GM19468 (cell line): ENCODE results near the gene PLCH1.

Source experiments
- ATAC-seq: cut with Tn5 transposase; IDR thresholded peaks from one replicate; pipeline ENCODE4 v1.9.1; 2021; ENCODE audit warnings: mild to moderate bottlenecking, moderate library complexity, moderate number of reproducible peaks; ENCODE audit not compliant: unreplicated experiment; ENCODE audit errors: extremely low read depth

Gene PLCH1

DNA sequence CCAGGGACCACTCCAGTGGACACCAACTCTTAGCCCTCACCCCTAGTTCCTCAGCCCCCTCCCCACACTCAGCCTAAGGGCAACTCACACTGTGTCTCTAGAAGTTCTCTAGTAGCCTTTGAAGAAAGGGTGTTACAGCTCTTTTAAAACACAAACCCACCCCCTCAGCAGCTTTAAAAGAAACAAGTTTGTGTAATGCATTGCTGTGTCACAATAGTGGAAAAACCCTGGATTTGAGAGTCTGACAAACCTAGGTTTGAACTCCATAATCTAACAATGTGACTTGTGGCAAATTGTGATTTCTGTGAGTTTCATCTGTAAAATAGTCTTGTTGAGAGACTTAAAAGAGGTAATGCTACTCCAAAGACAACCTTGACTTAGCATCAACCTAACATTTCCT lies 54.0 kb downstream of the PLCH1 start:
- no peak for ATAC-seq

DNA sequence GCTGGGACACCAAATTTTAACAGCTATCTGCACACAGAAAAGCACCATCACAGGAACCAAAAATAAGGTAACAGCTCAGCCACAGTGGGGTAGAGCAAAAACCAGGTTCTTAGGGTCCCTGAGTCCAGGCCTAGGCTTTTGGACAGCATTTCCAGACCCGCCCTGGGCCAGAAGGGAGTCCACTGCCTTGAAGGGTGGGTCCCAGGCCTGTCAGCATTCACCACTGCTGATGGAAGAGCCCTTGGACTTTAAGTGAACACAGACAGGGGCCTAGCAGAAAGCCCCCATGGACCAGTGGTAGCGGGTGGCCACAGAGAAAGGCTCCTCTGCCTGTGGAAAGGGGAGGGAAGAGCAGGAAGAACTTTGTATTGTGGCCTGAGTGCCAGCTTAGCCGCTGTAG lies 56.4 kb downstream of the PLCH1 start:
- ATAC-seq = no peak

DNA sequence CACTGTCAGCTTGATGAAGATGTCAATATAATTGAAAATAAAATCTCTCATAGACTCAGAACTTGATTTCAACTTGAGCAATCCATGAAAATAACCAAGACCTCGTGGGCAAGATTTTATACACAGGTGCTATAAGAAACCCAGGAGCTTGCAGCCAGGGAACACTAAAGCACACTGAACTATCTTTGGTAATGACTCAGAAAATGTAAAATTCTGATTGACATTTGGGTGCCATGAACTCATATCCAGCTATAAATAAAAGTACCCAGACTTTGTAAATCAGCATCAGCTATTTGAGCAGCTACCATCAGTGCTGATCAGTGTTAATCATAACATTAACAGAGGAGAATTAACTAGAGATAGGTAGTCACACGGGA lies 61.5 kb downstream of the PLCH1 start:
- ATAC-seq = no peak

DNA sequence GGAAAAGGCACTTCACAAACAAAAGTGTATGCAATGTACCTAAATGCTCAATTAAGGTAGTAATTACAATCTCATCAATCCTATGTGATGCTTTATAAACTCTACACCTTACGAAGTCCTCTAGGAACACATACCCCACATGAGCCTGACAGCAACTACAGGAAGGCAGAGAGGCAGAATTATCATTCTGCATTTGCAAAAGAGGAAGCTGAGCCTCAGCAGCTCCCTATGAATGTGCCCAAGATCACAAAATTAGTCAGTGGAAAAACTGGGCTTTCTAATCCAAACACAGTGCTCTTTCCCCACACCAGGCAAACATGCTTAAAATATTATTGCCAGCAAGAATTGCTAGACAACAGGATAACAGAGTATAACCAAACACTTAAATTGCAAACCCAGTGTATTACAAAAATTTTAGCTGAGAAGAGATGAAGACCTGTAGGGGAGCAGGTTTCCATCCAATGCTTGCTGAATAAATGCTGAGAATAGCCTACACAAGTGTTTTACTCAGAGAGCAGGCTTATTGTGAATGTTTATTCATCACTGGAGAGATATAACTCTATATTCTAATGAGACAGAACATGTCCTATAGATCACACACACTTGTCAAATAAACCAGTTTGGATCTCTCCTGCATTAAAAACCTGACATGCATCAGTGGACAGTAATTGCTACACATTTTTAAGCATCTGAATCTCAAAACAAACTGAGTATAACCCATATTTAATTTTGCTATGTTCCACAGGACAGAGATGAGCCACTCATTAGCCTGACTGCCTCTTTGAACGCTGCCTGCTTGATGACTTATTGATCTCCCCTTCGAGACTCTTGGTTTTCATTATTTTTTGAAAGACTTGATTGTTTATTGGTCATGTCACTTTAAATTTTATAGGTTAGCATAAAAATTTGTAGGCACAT lies 62.2 kb downstream of the PLCH1 start:
- ATAC-seq = no peak

DNA sequence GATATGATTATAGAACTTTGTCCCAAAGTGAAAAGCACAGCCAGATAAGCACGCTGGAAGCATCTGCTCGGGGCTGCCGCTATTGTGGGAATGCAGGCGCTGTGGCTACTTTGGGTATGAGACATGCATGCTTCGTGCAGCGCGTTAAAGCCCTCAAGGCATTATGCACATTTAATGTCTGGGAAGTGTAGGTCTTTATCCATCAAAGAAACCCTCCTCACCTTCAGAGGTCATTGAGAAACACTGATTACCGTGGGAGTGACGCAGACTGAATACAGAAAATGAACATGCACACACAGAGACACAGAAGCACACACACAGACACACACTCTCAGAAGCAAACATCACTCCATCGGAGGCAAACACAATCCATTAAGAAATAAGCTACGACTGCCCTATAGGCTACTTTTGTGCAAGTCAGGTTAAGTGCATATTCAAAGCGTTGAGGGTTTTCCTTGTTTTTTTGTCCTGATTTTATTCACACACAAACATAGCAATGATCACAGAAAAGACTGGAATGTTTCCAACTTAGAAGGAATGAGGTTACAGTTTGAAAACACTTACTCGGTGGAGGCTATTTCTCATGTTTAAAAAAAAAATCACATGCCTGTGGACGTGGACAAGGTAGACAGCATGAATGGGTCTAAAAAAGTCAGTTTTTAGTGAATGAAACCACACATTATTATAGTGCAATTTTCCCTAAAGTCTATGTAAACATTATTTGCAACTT lies 68.5 kb downstream of the PLCH1 start:
- no peak for ATAC-seq

DNA sequence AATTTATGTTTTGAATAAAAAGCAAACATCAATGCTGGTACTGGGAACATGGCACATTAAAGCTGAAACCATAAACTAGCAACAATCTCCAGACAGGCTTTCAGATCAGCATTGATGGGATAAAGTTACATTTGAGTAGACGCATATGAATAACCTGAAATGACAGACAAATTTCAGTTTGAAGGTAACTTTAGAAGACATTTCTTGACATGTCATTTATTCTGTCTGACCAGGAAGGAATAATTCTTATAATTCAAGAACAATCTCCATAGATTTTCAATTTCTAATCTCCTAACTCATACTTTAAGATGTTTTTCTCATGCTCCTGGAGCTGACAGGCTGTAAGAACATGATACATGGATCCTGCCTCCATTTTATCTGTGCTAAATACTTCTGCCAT lies 69.8 kb downstream of the PLCH1 start:
- ATAC-seq = no peak

DNA sequence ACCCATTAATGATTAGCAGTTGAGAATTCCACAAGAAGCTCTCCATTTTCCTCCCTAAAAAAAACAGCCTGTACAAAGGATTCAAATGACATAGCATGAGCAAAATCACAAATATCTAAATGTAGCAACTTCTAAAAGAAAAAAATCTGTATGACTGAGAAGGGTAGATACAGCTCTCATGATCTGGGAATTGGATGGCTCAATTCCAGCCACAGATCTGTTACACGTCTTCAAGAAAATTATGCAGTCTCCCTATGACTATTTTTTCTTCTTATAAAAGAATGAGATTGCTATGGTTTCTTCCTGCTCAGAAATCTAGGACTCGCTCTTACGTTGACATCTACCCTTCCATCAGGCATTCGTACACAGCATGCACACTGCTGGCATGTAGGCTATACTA lies 71.5 kb downstream of the PLCH1 start:
- no peak for ATAC-seq

DNA sequence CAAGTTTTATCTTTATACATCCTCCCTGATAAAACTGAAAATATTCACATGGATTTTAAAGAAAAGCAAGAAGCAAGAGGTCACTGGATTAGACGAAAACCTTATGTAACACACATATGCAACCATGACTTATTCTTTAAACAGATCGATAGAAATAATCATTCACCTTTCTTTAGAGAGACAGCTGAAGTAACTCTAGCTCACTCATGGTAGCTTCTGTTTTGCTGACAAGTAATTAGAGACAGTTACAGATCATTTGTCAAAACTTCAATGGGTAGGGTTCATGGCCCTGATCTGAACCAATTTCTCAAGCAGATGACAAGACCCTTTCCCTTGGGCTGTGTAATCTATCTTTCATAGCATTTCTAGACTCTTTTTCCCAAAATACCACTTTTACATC lies 74.5 kb downstream of the PLCH1 start:
- ATAC-seq = no peak

DNA sequence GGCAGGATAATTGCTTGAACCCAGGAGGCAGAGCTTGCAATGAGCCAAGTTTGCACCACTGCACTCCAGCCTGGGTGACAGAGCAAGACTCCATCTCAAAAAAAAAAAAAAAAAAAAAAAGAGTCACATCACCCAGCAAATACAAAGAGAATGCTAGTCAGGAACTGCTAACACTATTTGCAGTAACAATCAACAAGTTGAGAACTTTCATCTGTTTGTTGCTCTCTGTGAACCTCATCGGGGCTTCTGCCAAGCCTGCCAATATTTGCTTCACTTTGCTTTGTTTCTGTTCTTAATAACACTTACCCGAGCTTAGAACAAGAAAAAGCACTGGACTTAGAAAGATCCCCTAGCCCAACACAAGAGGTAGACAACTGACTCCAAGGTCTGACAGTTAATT lies 76.9 kb downstream of the PLCH1 start:
- ATAC-seq = no peak

DNA sequence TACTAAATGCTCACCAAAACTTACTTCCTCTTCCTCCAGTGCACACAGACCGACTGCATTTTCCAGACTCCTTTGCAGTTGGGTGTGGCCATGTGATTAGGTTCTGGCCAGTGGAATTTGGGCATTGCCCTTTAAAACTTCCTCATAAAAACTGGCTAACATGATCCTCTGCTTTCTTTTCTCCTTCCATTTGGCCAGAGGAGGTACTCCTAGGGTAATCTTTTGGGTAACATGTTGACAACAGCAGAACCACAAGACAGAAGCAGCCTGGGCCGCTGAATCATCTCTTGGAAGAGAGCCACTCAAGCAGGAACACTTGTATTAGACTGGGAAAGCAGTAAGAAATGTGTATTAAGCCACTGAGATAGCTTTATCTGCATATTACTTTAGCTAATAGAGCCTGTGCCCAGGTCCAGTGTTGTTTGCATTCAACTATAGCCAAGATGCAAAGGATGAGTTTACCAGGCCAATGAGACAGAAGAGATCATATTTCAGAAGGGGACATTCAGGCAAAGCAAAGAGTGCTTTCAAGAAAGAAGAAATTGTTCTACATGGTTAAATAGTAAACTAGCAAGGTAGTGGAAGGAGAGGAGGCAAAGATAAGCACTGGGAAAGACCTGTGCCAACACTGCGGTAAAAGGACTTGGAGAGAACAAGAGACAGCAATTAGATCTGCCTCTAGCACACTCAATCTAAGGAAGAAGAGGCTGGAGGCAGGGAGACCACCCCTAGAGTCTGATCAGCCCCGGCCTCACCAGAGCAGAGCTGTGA lies 79.8 kb downstream of the PLCH1 start:
- ATAC-seq = no peak

DNA sequence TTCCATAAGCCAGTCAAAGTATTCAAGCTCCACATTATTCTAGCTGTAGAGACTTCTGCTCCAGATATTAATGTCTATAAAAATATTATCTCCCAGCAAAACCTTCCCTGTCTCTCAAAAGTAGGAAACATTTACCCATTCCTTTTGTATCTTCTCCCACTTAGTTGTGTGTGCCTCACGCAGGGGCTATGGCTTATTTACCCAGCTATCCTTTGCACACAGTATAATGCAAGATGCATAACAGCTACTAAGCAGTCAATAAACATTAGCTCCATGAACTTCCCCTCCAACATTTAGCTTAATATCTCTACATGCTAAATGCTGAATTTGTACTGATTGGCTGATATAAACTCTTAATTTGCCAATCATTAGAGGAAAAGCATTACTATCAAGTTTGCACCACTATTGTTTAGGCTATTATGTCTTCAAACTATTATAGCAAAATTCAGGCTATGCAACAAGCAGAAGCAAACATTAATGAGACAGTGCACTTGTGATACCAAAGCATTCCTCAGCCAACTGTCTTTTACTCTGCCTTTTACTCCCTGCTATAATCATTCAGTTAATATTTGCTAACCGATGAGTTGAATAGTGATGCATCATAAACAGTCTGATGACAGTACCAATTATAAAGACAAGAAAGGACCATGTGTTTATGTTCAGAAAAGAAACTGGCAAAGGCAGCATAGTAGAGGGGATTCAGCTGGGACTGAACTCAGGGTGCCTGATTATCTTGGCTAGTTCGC lies 81.2 kb downstream of the PLCH1 start:
- ATAC-seq = no peak

DNA sequence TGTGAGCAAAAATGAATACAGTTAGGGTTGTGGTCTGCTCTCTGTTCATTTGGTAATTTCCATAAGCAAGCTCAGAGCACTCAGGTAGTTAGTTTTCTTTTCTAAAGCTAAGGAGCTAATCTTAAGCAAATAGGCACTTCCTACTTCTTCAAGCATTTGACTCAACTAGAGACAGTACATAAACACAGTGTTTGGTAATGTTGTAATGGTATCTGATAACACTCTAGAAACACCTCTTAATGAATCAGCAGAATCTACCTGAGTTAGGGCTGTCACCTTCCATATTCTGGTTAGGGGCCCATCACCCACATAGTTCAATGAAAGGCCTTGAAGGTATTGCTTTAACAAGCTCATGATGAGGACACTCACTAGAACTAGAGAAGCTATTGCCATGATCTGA lies 83.1 kb downstream of the PLCH1 start:
- no peak for ATAC-seq

DNA sequence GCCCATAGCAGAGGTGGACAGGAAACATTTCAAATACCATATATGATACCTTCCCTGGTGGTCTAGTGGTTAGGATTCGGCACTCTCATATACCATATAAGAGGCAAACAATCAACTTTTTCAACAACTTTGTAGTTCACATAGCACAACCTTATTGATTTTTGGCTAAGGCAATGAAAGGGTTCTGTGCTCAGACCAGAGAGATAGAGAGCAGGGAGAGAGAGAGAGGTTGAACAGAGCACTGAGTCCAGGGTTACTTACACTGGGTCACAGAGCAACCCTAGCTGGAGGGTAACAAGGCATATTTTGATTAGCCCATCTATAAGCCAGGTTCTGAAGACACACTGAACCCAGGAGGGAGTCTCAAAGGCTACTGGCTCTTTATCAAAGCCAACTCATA lies 83.8 kb downstream of the PLCH1 start:
- ATAC-seq = no peak

DNA sequence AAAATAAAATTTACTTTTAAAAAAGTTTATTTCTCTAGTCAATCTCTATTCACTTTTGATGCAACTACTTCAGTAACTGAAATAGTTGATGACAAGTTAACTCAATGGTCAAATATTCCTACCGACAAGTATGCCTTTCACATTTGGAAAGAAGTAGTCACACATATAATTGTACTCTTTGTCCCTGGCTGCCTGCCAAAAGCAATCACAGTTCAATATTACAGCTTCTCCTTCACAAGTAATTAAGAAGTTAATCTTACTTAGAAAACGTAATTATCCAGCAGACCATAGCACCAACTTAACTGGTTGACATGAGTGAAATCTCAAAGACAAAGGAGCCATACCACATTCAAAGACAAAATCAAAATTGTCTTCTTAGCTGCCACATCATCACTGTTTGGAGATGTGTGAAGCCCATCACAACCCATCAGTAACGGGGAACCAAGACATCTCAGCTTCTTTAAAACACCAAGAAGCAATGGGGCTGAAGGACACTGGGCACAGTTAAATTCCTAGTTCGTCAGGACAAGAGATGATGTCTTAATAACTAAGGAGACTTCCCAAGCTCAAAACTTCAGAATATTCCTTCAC lies 86.1 kb downstream of the PLCH1 start:
- no peak for ATAC-seq

DNA sequence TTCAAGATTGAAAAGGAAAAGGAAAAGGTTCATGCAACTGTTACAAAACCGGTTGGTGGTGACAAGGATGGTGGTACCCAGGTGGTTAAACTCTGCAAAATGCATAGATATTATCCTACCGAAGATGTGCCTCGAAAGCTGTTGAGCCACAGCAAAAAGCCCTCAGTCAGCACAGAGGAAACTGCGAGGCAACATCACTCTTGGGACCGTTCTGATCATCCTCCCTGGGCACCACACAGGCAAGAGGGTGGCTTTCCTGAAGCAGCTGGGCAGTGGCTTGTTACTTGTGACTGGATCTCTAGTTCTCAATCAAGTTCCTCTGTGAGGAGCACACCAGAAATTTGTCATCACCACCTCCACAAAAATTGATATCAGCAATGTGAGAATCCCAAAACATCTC lies 86.9 kb downstream of the PLCH1 start:
- no peak for ATAC-seq

DNA sequence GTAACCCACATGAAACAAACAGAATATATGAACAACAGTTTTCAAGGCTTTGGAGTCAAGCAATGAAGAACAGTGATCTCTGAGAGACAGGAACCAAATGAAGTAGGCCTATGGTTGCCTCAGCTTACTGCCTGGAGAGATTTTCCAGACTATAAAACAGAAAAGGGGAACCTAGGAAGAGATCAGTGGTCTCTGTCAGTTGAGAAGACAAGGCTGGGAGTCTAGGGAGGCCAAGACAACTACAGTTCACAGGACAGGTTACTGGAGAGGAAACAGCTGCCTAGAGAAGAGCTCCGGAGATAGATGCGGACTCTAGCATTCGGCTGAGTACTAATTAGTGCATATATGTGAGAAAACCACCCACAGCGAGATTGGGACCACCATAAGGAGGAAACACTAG lies 87.7 kb downstream of the PLCH1 start:
- no peak for ATAC-seq

DNA sequence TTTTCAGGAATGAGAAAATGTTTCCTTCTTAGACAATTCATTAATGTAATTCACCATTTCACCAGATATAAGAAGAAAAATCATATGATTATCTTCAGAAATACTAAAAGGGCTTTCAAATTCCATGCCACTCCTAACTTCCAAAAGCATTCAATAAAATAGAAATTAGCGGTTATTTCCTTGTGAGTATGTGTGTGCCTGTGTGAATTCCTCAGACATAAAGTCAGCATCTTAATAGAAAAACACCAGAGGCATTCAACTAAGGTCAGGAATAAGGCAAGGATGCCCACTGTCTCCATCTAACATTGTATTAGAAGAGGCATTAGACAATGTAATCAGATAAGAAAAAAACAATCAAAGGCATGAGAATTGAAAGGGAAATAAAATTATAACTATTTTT lies 88.4 kb downstream of the PLCH1 start:
- ATAC-seq = no peak

DNA sequence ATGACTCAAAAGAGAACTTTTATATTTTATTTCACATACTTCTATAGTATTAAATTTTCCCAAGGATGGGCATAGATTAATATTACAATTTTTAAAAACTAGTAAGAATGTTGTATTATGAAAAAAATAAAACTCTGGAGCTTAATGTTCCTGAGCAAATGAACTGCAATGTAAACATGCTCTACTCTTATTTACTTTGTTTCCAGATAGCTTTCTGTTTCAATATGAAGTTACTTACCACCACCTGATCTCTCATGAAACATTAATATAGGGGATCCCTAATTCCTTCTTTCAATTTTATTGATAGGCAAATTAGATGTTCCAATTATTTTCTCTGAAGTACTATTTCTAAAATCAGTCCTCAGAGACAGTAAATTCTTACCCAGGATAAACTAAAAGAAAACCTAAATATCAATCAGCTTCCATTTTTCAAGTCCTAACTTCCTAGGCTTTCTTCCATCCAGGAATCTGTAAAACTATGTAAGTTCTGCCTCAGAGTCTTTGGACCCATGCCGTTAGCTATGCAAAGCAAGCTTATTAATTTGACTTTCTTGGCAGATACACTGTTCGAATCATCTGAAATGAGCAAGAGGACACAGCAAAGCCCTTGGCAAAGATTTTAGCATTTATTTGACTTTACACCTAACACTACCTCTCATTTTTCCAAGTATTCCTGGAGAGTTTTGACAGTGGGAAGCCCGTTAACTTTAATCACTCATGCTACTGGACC lies 93.2 kb downstream of the PLCH1 start:
- no peak for ATAC-seq

DNA sequence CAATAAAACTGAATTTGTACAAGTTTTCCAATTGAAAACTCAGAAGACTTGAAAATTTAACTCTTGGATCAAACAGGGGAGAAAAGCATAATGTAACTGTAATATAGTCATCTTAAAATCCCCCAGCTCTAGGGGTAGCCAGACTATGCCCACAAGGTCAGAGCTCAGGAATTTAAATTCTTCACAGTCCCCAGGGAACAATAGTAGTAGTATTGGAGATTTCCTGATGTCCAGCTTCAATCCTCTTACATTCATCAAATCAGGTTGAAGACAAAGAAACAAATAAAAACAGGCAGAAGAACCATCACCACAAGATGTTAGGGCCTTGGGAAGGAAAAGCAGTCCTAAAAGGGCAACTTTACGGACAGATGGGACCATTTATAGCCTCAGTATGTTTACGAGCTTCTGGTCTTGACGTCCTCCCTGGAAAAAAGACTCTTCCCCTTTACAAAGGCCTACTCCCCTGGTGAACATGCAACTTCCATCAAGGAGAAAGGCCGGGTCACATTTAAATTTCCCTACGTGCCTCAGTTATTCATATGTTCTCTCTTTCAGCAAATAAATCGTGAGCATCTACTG lies 96.8 kb downstream of the PLCH1 start:
- no peak for ATAC-seq
